H1 (cell line): Measurements from ENCODE around the gene MCEE. TPM values are rescaled to one million over a fixed set of nuclear protein-coding genes. Genes with fewer than 3 reads are reported as not detected.

ENCODE experiments used
- EGR1 ChIP-seq: IDR thresholded peaks from 2 replicates; pipeline ENCODE4 v1.6.1; 2011; ENCODE audit warnings: low read depth, low read length, borderline replicate concordance
- GTF2F1 ChIP-seq: IDR thresholded peaks from 2 replicates; pipeline ENCODE4 v1.6.1; 2012; ENCODE audit warnings: low read depth, low read length, improper control_type of control experiment, borderline replicate concordance
- PHF8 ChIP-seq: fragments of 200-600 bp; sonication (generic); conservative IDR thresholded peaks from 2 replicates; pipeline ENCODE4 v1.7.1; 2012; ENCODE audit warnings: low read depth, mild to moderate bottlenecking, inconsistent platforms, low read length, moderate library complexity
- polyA plus RNA-seq, 7 experiments: library from polyadenylated mRNA; depleted of rRNA in 3 of 7; stranded (reverse) in 5 of 7; unstranded in 2 of 7; fragments of >200 nt in 5 of 7; fragments of 200-250 nt in 2 of 7; gene quantifications; 1 replicate in 5 of 7; 2 replicates in 1 of 7; 4 replicates in 1 of 7; pipeline versions ENCODE4 v1.2.1 to v1.2.3, GENCODE V29; 2011 to 2013; ENCODE audit warnings: missing spikeins in 2 of 7, mixed read lengths in 2 of 7
- total RNA-seq: library from RNA; stranded (reverse); fragmentation: NEBNext Ultra II Directional; extraction: Animal tissue kit (Norgen Biotek cat#: 25700); gene quantifications from 2 replicates; pipeline ENCODE4 v1.2.1, GENCODE V29; 2021
- TF ChIP-seq, protein P1 (sequence below), 3 experiments: IDR thresholded peaks; 1 replicate in 2 of 3; 2 replicates in 1 of 3; pipeline versions ENCODE4 v1.5.1 to v1.6.1; 2011; ENCODE audit warnings: low read length in 3 of 3, mild to moderate bottlenecking in 3 of 3, inconsistent platforms in 2 of 3, low read depth in 1 of 3, moderate library complexity in 1 of 3; ENCODE audit not compliant: insufficient read depth in 1 of 3; ENCODE audit errors: control extremely low read depth in 1 of 3
- TF ChIP-seq, protein P2 (sequence below): IDR thresholded peaks from 2 replicates; pipeline ENCODE4 v1.6.1; 2011; ENCODE audit warnings: low read length, improper control_type of control experiment

Gene MCEE
- total and polyA plus RNA-seq, 2 of the 8 experiments (the other 6 are each of a cell fraction or from before 2014, with no cell fraction given), result 7.3 to 14.1 TPM

DNA sequence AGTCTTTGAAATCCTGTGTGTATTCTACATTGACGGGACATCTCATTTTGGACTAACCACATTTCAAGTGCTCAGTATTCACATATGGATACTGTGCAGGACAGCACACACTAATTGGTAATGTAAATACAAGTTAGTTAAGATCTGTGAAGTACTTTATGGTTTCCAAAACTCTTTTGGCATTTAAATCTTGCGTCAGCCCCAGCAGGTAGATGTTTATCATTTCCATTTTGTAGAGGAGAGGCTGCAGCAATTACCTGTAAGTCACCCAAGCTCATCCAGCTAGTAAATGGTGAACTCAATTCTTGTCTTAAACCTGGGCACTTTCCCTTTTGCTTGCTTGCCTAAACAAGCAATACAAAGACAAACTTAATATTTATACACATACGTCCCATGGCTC lies 63.2 kb downstream of the MCEE start (continued):
- TF ChIP-seq, protein P1, sequence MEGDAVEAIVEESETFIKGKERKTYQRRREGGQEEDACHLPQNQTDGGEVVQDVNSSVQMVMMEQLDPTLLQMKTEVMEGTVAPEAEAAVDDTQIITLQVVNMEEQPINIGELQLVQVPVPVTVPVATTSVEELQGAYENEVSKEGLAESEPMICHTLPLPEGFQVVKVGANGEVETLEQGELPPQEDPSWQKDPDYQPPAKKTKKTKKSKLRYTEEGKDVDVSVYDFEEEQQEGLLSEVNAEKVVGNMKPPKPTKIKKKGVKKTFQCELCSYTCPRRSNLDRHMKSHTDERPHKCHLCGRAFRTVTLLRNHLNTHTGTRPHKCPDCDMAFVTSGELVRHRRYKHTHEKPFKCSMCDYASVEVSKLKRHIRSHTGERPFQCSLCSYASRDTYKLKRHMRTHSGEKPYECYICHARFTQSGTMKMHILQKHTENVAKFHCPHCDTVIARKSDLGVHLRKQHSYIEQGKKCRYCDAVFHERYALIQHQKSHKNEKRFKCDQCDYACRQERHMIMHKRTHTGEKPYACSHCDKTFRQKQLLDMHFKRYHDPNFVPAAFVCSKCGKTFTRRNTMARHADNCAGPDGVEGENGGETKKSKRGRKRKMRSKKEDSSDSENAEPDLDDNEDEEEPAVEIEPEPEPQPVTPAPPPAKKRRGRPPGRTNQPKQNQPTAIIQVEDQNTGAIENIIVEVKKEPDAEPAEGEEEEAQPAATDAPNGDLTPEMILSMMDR (IDR thresholded peaks at IDR 0.05; ENCODE audit: control extremely low read depth in 1 of 3, insufficient read depth in 1 of 3, low read depth in 1 of 3, low read length in 3 of 3), result no peak
- TF ChIP-seq PHF8 (no peak), GTF2F1 (no peak), EGR1 (no peak)
- TF ChIP-seq, protein P2, sequence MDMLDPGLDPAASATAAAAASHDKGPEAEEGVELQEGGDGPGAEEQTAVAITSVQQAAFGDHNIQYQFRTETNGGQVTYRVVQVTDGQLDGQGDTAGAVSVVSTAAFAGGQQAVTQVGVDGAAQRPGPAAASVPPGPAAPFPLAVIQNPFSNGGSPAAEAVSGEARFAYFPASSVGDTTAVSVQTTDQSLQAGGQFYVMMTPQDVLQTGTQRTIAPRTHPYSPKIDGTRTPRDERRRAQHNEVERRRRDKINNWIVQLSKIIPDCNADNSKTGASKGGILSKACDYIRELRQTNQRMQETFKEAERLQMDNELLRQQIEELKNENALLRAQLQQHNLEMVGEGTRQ, result no peak
